ENCODE measurements around the gene CTTNBP2NL. TPM values are rescaled to one million over a fixed set of nuclear protein-coding genes. Genes with fewer than 3 reads are reported as not detected.
"Not testable (repeated sequence)": the region's sequence is repeated elsewhere in the genome, so short reads cannot be mapped to it uniquely, and the experiment has no call there.

Gene CTTNBP2NL
- total and polyA plus RNA-seq, 2 of the 4 experiments (the other 2 are of a cell fraction): 12.4 to 22.0 TPM

GRCh38 chr1:112486063-112486462 is 90.0 kb downstream of the CTTNBP2NL start:
- H3K14ac ChIP-seq (replicated peaks; ENCODE audit: low read depth, low read length); H4K91ac ChIP-seq (ENCODE audit: insufficient read depth, low read depth, low read length); H2BK20ac ChIP-seq (ENCODE audit: low read depth, low read length); in situ Hi-C loops (cut with MboI; ENCODE audit: low sequenced_read_pairs); POLR2A ChIA-PET (ENCODE audit: unreplicated experiment); H3K56ac ChIP-seq (ENCODE audit: extremely low read depth, insufficient read depth, low read length); H3K4ac ChIP-seq (ENCODE audit: low read depth, low read length); H3K9me3 ChIP-seq (ENCODE audit: control insufficient read depth, insufficient read depth, low read length); H3K23ac ChIP-seq (ENCODE audit: low read depth, low read length); H4K20me1 ChIP-seq (ENCODE audit: insufficient read depth, low read length); DNase-seq; H2AK5ac ChIP-seq (ENCODE audit: low read depth, low read length); H3K27me3 ChIP-seq (ENCODE audit: control insufficient read depth, insufficient read depth, low read length); H2BK120ac ChIP-seq (ENCODE audit: low read depth, low read length); H3K18ac ChIP-seq (ENCODE audit: low read depth, low read length); H3K4me1 ChIP-seq (ENCODE audit: control insufficient read depth, insufficient read depth, low read length); intact Hi-C loops (cut with micrococcal nuclease); H4K8ac ChIP-seq (ENCODE audit: low read depth in 2 of 2, low read length in 2 of 2); H3K79me1 ChIP-seq (ENCODE audit: low read depth in 1 of 2, low read length in 2 of 2); H3K4me3 ChIP-seq (ENCODE audit: insufficient read depth, low read depth, low read length); H2AK9ac ChIP-seq (replicated peaks; ENCODE audit: low read depth, low read length, poor library complexity); H2BK5ac ChIP-seq (ENCODE audit: low read depth, low read length, poor library complexity, severe bottlenecking); H3K4me2 ChIP-seq (ENCODE audit: low read depth, low read length); H3K9ac ChIP-seq (ENCODE audit: low read depth, low read length); ATAC-seq (ENCODE audit: low read depth); dilution Hi-C loops (cut with HindIII; ENCODE audit: low sequenced_read_pairs, unreplicated experiment); H3K36me3 ChIP-seq (ENCODE audit: control insufficient read depth, insufficient read depth, low read length); CTCF ChIA-PET; BruUV-seq (replicated peaks); H3K9me1 ChIP-seq (ENCODE audit: insufficient read depth, low read length); H2BK15ac ChIP-seq (ENCODE audit: low read depth, low read length); H2AFZ ChIP-seq (replicated peaks; ENCODE audit: low read length, poor library complexity); H4K5ac ChIP-seq (ENCODE audit: low read depth, low read length); H3K27ac ChIP-seq (ENCODE audit: insufficient read depth, low read length): not testable (repeated sequence)
- WGBS, 2 experiments (ENCODE audit: extremely low coverage in 2 of 2, insufficient read length in 1 of 2): no CpG with 5 or more reads among the region's 1 CpG
